Osteoblast (primary cell): ENCODE data around the gene ESRP2. TPM values are rescaled to one million over a fixed set of nuclear protein-coding genes. Genes with fewer than 3 reads are reported as not detected.
A peak's percentile ranks its signal among the peaks of the same experiment; 100 is the strongest.

ENCODE experiments used
- DNase-seq: peaks from one replicate; pipeline ENCODE4 v3.0.0; 2011; ENCODE audit warnings: low spot score, mixed read lengths; ENCODE audit not compliant: insufficient read length; ENCODE audit errors: missing footprints
- H2AFZ ChIP-seq: 2 replicates; pipeline ENCODE4 v1.6.0; 2011; ENCODE audit warnings: mild to moderate bottlenecking, low read length
- H3K27ac ChIP-seq: 2 replicates; pipeline ENCODE4 v1.5.1; 2011; ENCODE audit warnings: mild to moderate bottlenecking, low read depth, low read length, moderate library complexity
- H3K27me3 ChIP-seq: 2 replicates; pipeline ENCODE4 v1.6.0; 2012; ENCODE audit warnings: mild to moderate bottlenecking, control low read depth, inconsistent platforms, low read length, moderate library complexity; ENCODE audit not compliant: insufficient read depth
- H3K36me3 ChIP-seq: 2 replicates; pipeline ENCODE4 v1.5.1; 2011; ENCODE audit warnings: mild to moderate bottlenecking, low read length, control low read depth, moderate library complexity; ENCODE audit not compliant: insufficient read depth
- H3K4me1 ChIP-seq: 2 replicates; pipeline ENCODE4 v1.5.1; 2011; ENCODE audit warnings: mild to moderate bottlenecking, low read length, control low read depth, moderate library complexity; ENCODE audit not compliant: insufficient read depth
- H3K4me2 ChIP-seq: 2 replicates; pipeline ENCODE4 v1.6.0; 2011; ENCODE audit warnings: mild to moderate bottlenecking, low read length; ENCODE audit not compliant: insufficient read depth
- H3K4me3 ChIP-seq: fragments of 200-600 bp; sonication (generic); 3 replicates; pipeline ENCODE4 v1.5.1; 2012; ENCODE audit warnings: mild to moderate bottlenecking, low read length, inconsistent platforms; ENCODE audit not compliant: insufficient read depth
- H3K79me2 ChIP-seq: 2 replicates; pipeline ENCODE4 v1.6.0; 2012; ENCODE audit warnings: mild to moderate bottlenecking, low read length, control low read depth, inconsistent platforms; ENCODE audit not compliant: insufficient read depth
- H3K9me3 ChIP-seq: 2 replicates; pipeline ENCODE4 v1.5.1; 2011; ENCODE audit warnings: low read depth, low read length, control low read depth
- H4K20me1 ChIP-seq: 2 replicates; pipeline ENCODE4 v1.6.0; 2012; ENCODE audit warnings: mild to moderate bottlenecking, low read length, control low read depth; ENCODE audit not compliant: insufficient read depth
- CTCF ChIP-seq: IDR thresholded peaks from 2 replicates; pipeline ENCODE4 v1.5.1; 2011; ENCODE audit warnings: mild to moderate bottlenecking, low read depth, low read length, moderate library complexity; ENCODE audit errors: extremely low read depth
- total RNA-seq: library from RNA; depleted of rRNA; stranded (reverse); fragments of >200 nt; gene quantifications from 2 replicates; pipeline ENCODE4 v1.2.3, GENCODE V29; 2012

ESRP2 gene
- total RNA-seq, 1 donor: under 0.01 TPM

- no peaks in the 10 kb centered on the region for H3K9me3 ChIP-seq
- peak; percentile 69 for DNase-seq
- H4K20me1 ChIP-seq: no peaks in the 10 kb centered on the region
- peak overlapping the region; percentile 99 for H3K4me2 ChIP-seq
- H3K27ac ChIP-seq: peak overlapping the region; percentile 66
- TF ChIP-seq CTCF: no peak
- H3K4me1 ChIP-seq: peaks cover 23% of the 10 kb centered on the region
- H2AFZ ChIP-seq: peak overlapping the region; percentile 93
- peaks cover 45% of the 10 kb centered on the region for H3K79me2 ChIP-seq
- H3K27me3 ChIP-seq: no peaks in the 10 kb centered on the region
- H3K36me3 ChIP-seq: no peaks in the 10 kb centered on the region
- H3K4me3 ChIP-seq: peak overlapping the region; percentile 100
Measured at GRCh38 chr16:68244481-68244902, 8.6 kb upstream of the ESRP2 start.

- TF ChIP-seq CTCF: no peak
- H3K27ac ChIP-seq: no peak overlapping the region
- no peaks in the 10 kb centered on the region for H3K9me3 ChIP-seq
- H3K4me1 ChIP-seq: peaks cover 24% of the 10 kb centered on the region
- no peak overlapping the region for H3K4me3 ChIP-seq
- no peaks in the 10 kb centered on the region for H4K20me1 ChIP-seq
- no peak overlapping the region for H2AFZ ChIP-seq
- peak; percentile 51 for DNase-seq
- H3K4me2 ChIP-seq: no peak overlapping the region
- peaks cover 34% of the 10 kb centered on the region for H3K79me2 ChIP-seq
- H3K27me3 ChIP-seq: no peaks in the 10 kb centered on the region
- H3K36me3 ChIP-seq: no peaks in the 10 kb centered on the region
Measured at GRCh38 chr16:68242926-68243858, 7.3 kb upstream of the ESRP2 start.

GRCh38 chr16:68242085-68242484 is 6.2 kb upstream of the ESRP2 start:
- H3K36me3 ChIP-seq: no peaks in the 10 kb centered on the region
- peaks cover 23% of the 10 kb centered on the region for H3K79me2 ChIP-seq
- DNase-seq: no peak
- H3K27me3 ChIP-seq: no peaks in the 10 kb centered on the region
- H3K4me2 ChIP-seq: no peak overlapping the region
- H4K20me1 ChIP-seq: no peaks in the 10 kb centered on the region
- H3K4me1 ChIP-seq: peaks cover 30% of the 10 kb centered on the region
- H3K27ac ChIP-seq: no peak overlapping the region
- H2AFZ ChIP-seq: no peak overlapping the region
- no peak for TF ChIP-seq CTCF
- H3K4me3 ChIP-seq: no peak overlapping the region
- no peaks in the 10 kb centered on the region for H3K9me3 ChIP-seq

- Histone ChIP-seq H4K20me1 (no peaks in the 10 kb centered on the region), H3K27ac (peak overlapping the region; percentile 91), H3K9me3 (no peaks in the 10 kb centered on the region), H3K27me3 (no peaks in the 10 kb centered on the region), H3K4me1 (peaks cover 15% of the 10 kb centered on the region), H3K79me2 (no peaks in the 10 kb centered on the region), H3K36me3 (no peaks in the 10 kb centered on the region), H3K4me3 (peak overlapping the region; percentile 76), H3K4me2 (peak overlapping the region; percentile 78), H2AFZ (peak overlapping the region; percentile 93)
- DNase-seq: no peak
- TF ChIP-seq CTCF: no peak
Measured at GRCh38 chr16:68238029-68238345, 2.1 kb upstream of the ESRP2 start.
